Mammary epithelial cell (primary cell): ENCODE data around the gene UQCC5.

Source experiments
- EZH2 ChIP-seq: IDR thresholded peaks from 2 replicates; pipeline ENCODE4 v1.6.1; 2012; ENCODE audit warnings: low read length, inconsistent platforms, borderline replicate concordance
- TF ChIP-seq, protein P1 (sequence below), 2 donors: IDR thresholded peaks in 1 of 2; conservative IDR thresholded peaks in 1 of 2; 2 replicates each; pipeline ENCODE4 v1.5.1; 2011 to 2012; ENCODE audit warnings: inconsistent platforms in 2 of 2, low read length in 2 of 2, mild to moderate bottlenecking in 2 of 2, control low read depth in 1 of 2, low read depth in 1 of 2; ENCODE audit not compliant: insufficient read depth in 1 of 2; ENCODE audit errors: extremely low read depth in 1 of 2

GRCh38 chr3:52570076-52570475 is 33.7 kb downstream of the UQCC5 start:
- TF ChIP-seq, protein P1, sequence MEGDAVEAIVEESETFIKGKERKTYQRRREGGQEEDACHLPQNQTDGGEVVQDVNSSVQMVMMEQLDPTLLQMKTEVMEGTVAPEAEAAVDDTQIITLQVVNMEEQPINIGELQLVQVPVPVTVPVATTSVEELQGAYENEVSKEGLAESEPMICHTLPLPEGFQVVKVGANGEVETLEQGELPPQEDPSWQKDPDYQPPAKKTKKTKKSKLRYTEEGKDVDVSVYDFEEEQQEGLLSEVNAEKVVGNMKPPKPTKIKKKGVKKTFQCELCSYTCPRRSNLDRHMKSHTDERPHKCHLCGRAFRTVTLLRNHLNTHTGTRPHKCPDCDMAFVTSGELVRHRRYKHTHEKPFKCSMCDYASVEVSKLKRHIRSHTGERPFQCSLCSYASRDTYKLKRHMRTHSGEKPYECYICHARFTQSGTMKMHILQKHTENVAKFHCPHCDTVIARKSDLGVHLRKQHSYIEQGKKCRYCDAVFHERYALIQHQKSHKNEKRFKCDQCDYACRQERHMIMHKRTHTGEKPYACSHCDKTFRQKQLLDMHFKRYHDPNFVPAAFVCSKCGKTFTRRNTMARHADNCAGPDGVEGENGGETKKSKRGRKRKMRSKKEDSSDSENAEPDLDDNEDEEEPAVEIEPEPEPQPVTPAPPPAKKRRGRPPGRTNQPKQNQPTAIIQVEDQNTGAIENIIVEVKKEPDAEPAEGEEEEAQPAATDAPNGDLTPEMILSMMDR (conservative IDR thresholded peaks at IDR 0.05 in 1 of 2, IDR thresholded peaks at IDR 0.05 in 1 of 2; ENCODE audit: extremely low read depth in 1 of 2, insufficient read depth in 1 of 2, low read depth in 1 of 2, low read length in 2 of 2) = no peak
- TF ChIP-seq EZH2 = no peak
